Osteoblast (primary cell): ENCODE measurements around the gene MACROD2. TPM values are rescaled to one million over a fixed set of nuclear protein-coding genes. Genes with fewer than 3 reads are reported as not detected.

ENCODE experiments used
- DNase-seq: peaks from one replicate; pipeline ENCODE4 v3.0.0; 2011; ENCODE audit warnings: low spot score, mixed read lengths; ENCODE audit not compliant: insufficient read length; ENCODE audit errors: missing footprints
- H2AFZ ChIP-seq: 2 replicates; pipeline ENCODE4 v1.6.0; 2011; ENCODE audit warnings: mild to moderate bottlenecking, low read length
- H3K27ac ChIP-seq: 2 replicates; pipeline ENCODE4 v1.5.1; 2011; ENCODE audit warnings: mild to moderate bottlenecking, low read depth, low read length, moderate library complexity
- H3K27me3 ChIP-seq: 2 replicates; pipeline ENCODE4 v1.6.0; 2012; ENCODE audit warnings: mild to moderate bottlenecking, control low read depth, inconsistent platforms, low read length, moderate library complexity; ENCODE audit not compliant: insufficient read depth
- H3K36me3 ChIP-seq: 2 replicates; pipeline ENCODE4 v1.5.1; 2011; ENCODE audit warnings: mild to moderate bottlenecking, low read length, control low read depth, moderate library complexity; ENCODE audit not compliant: insufficient read depth
- H3K4me1 ChIP-seq: 2 replicates; pipeline ENCODE4 v1.5.1; 2011; ENCODE audit warnings: mild to moderate bottlenecking, low read length, control low read depth, moderate library complexity; ENCODE audit not compliant: insufficient read depth
- H3K4me2 ChIP-seq: 2 replicates; pipeline ENCODE4 v1.6.0; 2011; ENCODE audit warnings: mild to moderate bottlenecking, low read length; ENCODE audit not compliant: insufficient read depth
- H3K4me3 ChIP-seq: fragments of 200-600 bp; sonication (generic); 3 replicates; pipeline ENCODE4 v1.5.1; 2012; ENCODE audit warnings: mild to moderate bottlenecking, low read length, inconsistent platforms; ENCODE audit not compliant: insufficient read depth
- H3K79me2 ChIP-seq: 2 replicates; pipeline ENCODE4 v1.6.0; 2012; ENCODE audit warnings: mild to moderate bottlenecking, low read length, control low read depth, inconsistent platforms; ENCODE audit not compliant: insufficient read depth
- H3K9me3 ChIP-seq: 2 replicates; pipeline ENCODE4 v1.5.1; 2011; ENCODE audit warnings: low read depth, low read length, control low read depth
- H4K20me1 ChIP-seq: 2 replicates; pipeline ENCODE4 v1.6.0; 2012; ENCODE audit warnings: mild to moderate bottlenecking, low read length, control low read depth; ENCODE audit not compliant: insufficient read depth
- CTCF ChIP-seq: IDR thresholded peaks from 2 replicates; pipeline ENCODE4 v1.5.1; 2011; ENCODE audit warnings: mild to moderate bottlenecking, low read depth, low read length, moderate library complexity; ENCODE audit errors: extremely low read depth
- total RNA-seq: library from RNA; depleted of rRNA; stranded (reverse); fragments of >200 nt; gene quantifications from 2 replicates; pipeline ENCODE4 v1.2.3, GENCODE V29; 2012

MACROD2 gene
- total RNA-seq, 1 donor: 4.0 TPM

- no peak for TF ChIP-seq CTCF
- no peak overlapping the region for H3K4me3 ChIP-seq
- no peak for DNase-seq
Observed at GRCh38 chr20:14009208-14009607, 13.9 kb downstream of the MACROD2 start.

GRCh38 chr20:14012671-14013070, 17.4 kb downstream of the MACROD2 start:
- TF ChIP-seq CTCF: no peak
- no peak overlapping the region for H2AFZ ChIP-seq

More at GRCh38 chr20:14009208-14009607, 13.9 kb downstream of the MACROD2 start:
- no peaks in the 10 kb centered on the region for H3K36me3 ChIP-seq
- H3K4me2 ChIP-seq: no peak overlapping the region
- H2AFZ ChIP-seq: no peak overlapping the region
- no peaks in the 10 kb centered on the region for H3K79me2 ChIP-seq
- H3K9me3 ChIP-seq: no peaks in the 10 kb centered on the region
- no peaks in the 10 kb centered on the region for H4K20me1 ChIP-seq
- no peak overlapping the region for H3K27ac ChIP-seq
- no peaks in the 10 kb centered on the region for H3K27me3 ChIP-seq
- H3K4me1 ChIP-seq: no peaks in the 10 kb centered on the region

DNA sequence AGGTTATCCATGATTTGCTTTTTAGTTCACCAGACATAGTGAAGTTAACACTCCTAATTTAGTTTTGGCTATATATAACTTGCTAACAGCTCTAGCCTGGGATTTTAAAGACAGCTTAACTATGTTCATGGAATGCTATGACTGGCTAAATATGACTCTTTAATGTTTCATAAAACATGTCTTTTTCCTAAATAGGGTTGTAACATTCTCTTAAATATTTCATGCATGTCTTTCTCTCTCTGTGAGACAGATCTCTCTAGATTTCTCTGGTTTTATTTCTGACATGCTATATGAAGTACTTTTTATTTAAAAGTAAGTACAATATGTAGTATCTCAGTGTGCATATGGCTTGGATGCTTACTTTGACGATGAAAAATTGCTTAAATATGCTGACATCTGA, 35.7 kb downstream of the MACROD2 start:
- H3K9me3 ChIP-seq: no peaks in the 10 kb centered on the region
- H2AFZ ChIP-seq: no peak overlapping the region
- no peak overlapping the region for H3K4me3 ChIP-seq
- no peak overlapping the region for H3K4me2 ChIP-seq
- peak; percentile 13 for DNase-seq
- H3K4me1 ChIP-seq: no peaks in the 10 kb centered on the region
- H3K79me2 ChIP-seq: no peaks in the 10 kb centered on the region
- H3K36me3 ChIP-seq: no peaks in the 10 kb centered on the region
- no peaks in the 10 kb centered on the region for H3K27me3 ChIP-seq
- TF ChIP-seq CTCF: no peak
- no peak overlapping the region for H3K27ac ChIP-seq
- no peaks in the 10 kb centered on the region for H4K20me1 ChIP-seq

More at GRCh38 chr20:14012671-14013070, 17.4 kb downstream of the MACROD2 start:
- H4K20me1 ChIP-seq: no peaks in the 10 kb centered on the region
- H3K4me2 ChIP-seq: no peak overlapping the region
- no peak for DNase-seq
- no peaks in the 10 kb centered on the region for H3K4me1 ChIP-seq
- no peak overlapping the region for H3K27ac ChIP-seq
- H3K27me3 ChIP-seq: no peaks in the 10 kb centered on the region
- H3K79me2 ChIP-seq: no peaks in the 10 kb centered on the region
- no peaks in the 10 kb centered on the region for H3K9me3 ChIP-seq
- H3K4me3 ChIP-seq: no peak overlapping the region
- H3K36me3 ChIP-seq: no peaks in the 10 kb centered on the region

DNA sequence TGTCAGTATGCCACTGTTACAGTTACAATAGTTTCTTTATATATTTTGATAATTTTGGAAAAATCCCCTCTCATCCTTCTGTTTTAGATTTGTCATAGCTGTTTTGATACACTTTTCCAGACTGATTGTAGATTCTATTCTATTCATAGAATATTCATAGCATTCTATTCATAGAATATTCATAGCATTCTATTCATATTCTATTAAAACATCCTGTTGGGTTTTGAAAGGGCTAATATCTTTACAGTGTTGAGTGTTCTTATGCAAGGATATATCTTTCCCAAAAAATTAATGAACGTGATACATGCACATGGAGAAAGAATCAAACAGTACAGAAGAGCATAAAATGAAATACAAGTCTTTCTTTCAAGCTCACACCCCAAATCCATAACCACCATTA, 38.0 kb downstream of the MACROD2 start:
- no peak overlapping the region for H3K4me2 ChIP-seq
- no peaks in the 10 kb centered on the region for H3K79me2 ChIP-seq
- no peaks in the 10 kb centered on the region for H3K4me1 ChIP-seq
- H2AFZ ChIP-seq: no peak overlapping the region
- DNase-seq: no peak
- H3K4me3 ChIP-seq: no peak overlapping the region
- no peaks in the 10 kb centered on the region for H3K27me3 ChIP-seq
- H3K9me3 ChIP-seq: no peaks in the 10 kb centered on the region
- no peak overlapping the region for H3K27ac ChIP-seq
- TF ChIP-seq CTCF: no peak
- no peaks in the 10 kb centered on the region for H3K36me3 ChIP-seq
- H4K20me1 ChIP-seq: no peaks in the 10 kb centered on the region
